COLO668 (cell line): Measurements from ENCODE around the gene MALRD1.

ENCODE experiments used
- DNase-seq: peaks from one replicate; lab custom pipeline; 2025; ENCODE audit not compliant: unreplicated experiment; lab: John Stamatoyannopoulos, UW

MALRD1 gene

GRCh38 chr10:19570120-19570519 lies 521.5 kb downstream of the MALRD1 start:
- DNase-seq: no peak

- no peak for DNase-seq
Measured at GRCh38 chr10:19570991-19571390, 522.4 kb downstream of the MALRD1 start.

GRCh38 chr10:19572056-19572455 lies 523.5 kb downstream of the MALRD1 start:
- no peak for DNase-seq

- no peak for DNase-seq
Measured at GRCh38 chr10:19576576-19576975, 528.0 kb downstream of the MALRD1 start.

GRCh38 chr10:19577381-19577780 lies 528.8 kb downstream of the MALRD1 start:
- no peak for DNase-seq

- DNase-seq: no peak
Measured at GRCh38 chr10:19577807-19578206, 529.2 kb downstream of the MALRD1 start.

GRCh38 chr10:19578571-19578970 lies 530.0 kb downstream of the MALRD1 start:
- no peak for DNase-seq

- DNase-seq: no peak
Measured at GRCh38 chr10:19579761-19580545, 531.4 kb downstream of the MALRD1 start.

GRCh38 chr10:19580691-19581090 lies 532.1 kb downstream of the MALRD1 start:
- no peak for DNase-seq

- no peak for DNase-seq
Measured at GRCh38 chr10:19588608-19589007, 540.0 kb downstream of the MALRD1 start.

GRCh38 chr10:19592276-19592675 lies 543.7 kb downstream of the MALRD1 start:
- no peak for DNase-seq

- DNase-seq: no peak
Measured at GRCh38 chr10:19595212-19595845, 546.7 kb downstream of the MALRD1 start.

GRCh38 chr10:19605806-19606205 lies 557.2 kb downstream of the MALRD1 start:
- no peak for DNase-seq

- DNase-seq: no peak
Measured at GRCh38 chr10:19606968-19607367, 558.4 kb downstream of the MALRD1 start.

GRCh38 chr10:19611775-19612174 lies 563.2 kb downstream of the MALRD1 start:
- DNase-seq: no peak

- DNase-seq: no peak
Measured at GRCh38 chr10:19616966-19617365, 568.4 kb downstream of the MALRD1 start.

- no peak for DNase-seq
Measured at GRCh38 chr10:19620811-19621210, 572.2 kb downstream of the MALRD1 start.

- no peak for DNase-seq
Measured at GRCh38 chr10:19623321-19623720, 574.7 kb downstream of the MALRD1 start.

- no peak for DNase-seq
Measured at GRCh38 chr10:19626156-19626555, 577.6 kb downstream of the MALRD1 start.

- DNase-seq: no peak
Measured at GRCh38 chr10:19628767-19629560, 580.4 kb downstream of the MALRD1 start.

GRCh38 chr10:19629567-19629966 lies 581.0 kb downstream of the MALRD1 start:
- DNase-seq: no peak

- no peak for DNase-seq
Measured at GRCh38 chr10:19634163-19634562, 585.6 kb downstream of the MALRD1 start.
